ENCODE results near the gene MRTFA.
A peak's percentile ranks its signal among the peaks of the same experiment; 100 is the strongest.

MRTFA gene

DNA sequence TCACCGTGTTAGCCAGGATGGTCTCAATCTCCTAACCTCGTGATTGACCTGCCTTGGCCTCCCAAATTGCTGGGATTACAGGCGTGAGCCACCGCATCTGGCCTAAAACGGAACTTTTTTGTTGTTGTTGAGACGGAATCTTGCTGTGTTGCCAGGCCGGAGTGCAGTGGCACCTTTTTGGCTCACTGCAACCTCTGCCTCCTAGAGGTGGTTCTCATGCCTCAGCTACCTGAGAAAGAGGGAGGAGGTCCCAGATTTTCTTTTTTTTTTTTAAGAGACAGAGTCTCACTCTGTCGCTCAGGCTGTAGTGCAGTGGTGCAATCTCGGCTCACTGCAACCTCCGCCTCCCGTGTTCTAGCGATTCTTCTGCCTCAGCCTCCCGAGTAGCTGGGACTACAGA lies 34.9 kb upstream of the MRTFA start:
- H3K4me3 ChIP-seq (ENCODE audit: control insufficient read depth, low read depth, low read length) = no peak overlapping the region
- TF ChIP-seq, protein P1, sequence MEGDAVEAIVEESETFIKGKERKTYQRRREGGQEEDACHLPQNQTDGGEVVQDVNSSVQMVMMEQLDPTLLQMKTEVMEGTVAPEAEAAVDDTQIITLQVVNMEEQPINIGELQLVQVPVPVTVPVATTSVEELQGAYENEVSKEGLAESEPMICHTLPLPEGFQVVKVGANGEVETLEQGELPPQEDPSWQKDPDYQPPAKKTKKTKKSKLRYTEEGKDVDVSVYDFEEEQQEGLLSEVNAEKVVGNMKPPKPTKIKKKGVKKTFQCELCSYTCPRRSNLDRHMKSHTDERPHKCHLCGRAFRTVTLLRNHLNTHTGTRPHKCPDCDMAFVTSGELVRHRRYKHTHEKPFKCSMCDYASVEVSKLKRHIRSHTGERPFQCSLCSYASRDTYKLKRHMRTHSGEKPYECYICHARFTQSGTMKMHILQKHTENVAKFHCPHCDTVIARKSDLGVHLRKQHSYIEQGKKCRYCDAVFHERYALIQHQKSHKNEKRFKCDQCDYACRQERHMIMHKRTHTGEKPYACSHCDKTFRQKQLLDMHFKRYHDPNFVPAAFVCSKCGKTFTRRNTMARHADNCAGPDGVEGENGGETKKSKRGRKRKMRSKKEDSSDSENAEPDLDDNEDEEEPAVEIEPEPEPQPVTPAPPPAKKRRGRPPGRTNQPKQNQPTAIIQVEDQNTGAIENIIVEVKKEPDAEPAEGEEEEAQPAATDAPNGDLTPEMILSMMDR (IDR thresholded peaks at IDR 0.05; ENCODE audit: control insufficient read depth, insufficient read depth, low read depth, low read length, missing control alignments) = no peak
- no peak for DNase-seq (ENCODE audit: low read depth)

DNA sequence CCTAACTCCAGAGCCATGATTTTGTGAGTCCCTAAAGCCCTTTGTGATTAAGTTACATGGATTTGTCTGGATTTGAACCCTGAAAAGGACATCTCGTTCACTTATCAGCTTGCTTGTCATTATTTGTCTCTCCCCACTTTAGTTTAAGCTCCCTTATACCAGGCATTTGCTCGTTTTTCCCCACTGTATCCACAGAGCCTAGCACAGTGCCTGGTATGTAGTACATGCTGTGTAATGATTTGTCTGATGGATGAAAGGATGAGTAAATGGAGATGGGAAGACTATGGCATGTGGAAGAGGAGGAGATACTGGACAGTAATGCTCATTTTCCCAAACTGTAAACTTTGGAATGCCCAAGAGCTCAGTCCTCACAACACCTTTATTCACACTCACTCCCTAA lies 33.5 kb upstream of the MRTFA start:
- DNase-seq (ENCODE audit: low read depth) = no peak

DNA sequence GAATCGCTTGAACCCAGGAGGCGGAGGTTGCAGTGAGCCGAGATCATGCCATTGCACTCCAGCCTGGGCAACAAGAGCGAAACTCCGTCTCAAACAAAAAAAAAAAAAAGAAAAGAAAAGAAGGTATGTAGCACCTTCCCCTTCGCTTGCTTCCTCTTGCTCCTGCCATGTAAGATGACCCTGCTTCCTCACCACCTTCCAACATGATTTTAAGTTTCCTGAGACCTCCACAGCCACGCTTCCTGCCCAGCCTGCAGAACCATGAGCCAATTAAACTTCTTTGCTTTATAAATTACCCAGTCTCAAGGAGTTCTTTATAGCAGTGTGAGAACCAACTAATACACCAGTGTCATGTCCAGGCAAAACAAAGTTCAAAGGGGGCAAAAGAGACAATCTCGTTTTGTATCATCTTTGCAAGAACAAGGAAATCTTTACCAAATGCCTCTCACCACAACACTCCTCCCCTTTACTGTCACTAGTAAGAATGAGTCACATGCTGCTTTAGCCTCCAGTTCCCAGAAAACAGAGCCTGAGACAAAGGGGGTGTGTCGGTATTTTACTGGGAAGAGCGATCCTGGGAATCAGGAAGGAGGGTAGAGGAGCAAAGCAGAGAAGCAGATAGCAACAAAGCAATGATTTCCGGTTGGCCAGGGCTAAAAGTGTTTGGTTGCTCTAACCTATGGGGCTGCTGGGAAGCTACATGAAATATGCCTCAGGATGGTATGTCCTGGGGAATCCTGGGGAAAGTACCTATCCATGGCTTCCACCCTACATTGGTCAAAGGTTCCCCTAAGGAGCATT lies 32.3 kb upstream of the MRTFA start:
- peak; percentile 85 for DNase-seq (ENCODE audit: low read depth)
- H3K4me3 ChIP-seq (ENCODE audit: control insufficient read depth, low read depth, low read length) = no peak overlapping the region
- TF ChIP-seq, protein P1 (IDR thresholded peaks at IDR 0.05; ENCODE audit: control insufficient read depth, insufficient read depth, low read depth, low read length, missing control alignments) = no peak

More for the DNA sequence above, 33.5 kb upstream of the MRTFA start:
- no peak overlapping the region for H3K4me3 ChIP-seq (ENCODE audit: control insufficient read depth, low read depth, low read length)
- TF ChIP-seq, protein P1 (IDR thresholded peaks at IDR 0.05; ENCODE audit: control insufficient read depth, insufficient read depth, low read depth, low read length, missing control alignments) = no peak

DNA sequence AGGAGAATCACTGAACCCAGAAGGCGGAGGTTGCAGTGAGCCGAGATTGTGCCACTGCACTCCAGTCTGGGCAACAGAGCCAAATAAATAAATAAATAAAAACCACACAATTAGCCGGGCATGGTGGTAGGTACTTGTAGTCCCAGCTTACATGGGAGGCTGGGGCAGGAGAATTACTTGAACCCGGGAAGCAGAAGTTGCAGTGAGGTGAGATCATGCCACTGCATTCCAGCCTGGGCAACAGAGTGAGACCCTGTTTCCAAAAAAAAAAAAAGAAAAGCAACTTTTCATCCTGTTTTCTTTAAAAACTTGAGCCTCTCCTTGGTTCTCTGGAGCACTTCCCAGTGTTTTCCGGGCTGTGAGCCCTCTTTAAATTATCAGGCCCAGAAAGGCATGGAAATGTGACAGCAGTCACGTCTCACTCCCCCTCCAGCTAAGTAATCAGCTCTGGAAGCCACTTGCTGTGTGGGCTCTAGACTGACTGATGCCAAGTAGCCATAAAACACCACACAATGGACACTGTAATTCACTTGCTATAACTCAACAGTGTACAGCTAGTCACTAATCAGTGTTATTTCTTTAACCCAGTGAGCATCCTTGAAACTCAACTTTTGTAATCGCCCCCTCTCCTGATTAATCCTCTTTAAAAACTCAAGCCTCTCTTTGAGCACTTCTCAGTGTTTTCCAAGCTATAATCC lies 29.8 kb upstream of the MRTFA start:
- H3K4me3 ChIP-seq (ENCODE audit: control insufficient read depth, low read depth, low read length) = no peak overlapping the region
- DNase-seq (ENCODE audit: low read depth) = peak; percentile 84
- TF ChIP-seq, protein P1 (IDR thresholded peaks at IDR 0.05; ENCODE audit: control insufficient read depth, insufficient read depth, low read depth, low read length, missing control alignments) = no peak

DNA sequence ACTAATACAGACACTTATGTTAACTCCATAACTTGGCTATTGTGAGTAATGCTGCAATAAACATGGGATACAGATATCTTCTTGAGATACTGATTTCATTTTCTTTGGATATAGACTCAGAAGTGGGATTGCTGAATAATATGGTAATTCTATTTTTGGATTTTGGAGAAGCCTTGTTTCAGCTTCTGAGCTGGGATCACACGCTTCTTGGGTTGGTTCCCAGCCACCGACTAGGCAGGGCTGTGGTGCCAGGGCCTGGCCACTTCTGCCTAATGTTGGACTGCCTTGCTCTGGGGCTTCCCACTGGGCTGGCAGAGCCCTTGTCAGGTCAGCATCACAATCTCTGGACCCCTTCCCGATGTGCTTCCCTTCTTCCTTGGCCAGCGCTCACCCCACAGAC lies 28.8 kb upstream of the MRTFA start:
- no peak overlapping the region for H3K4me3 ChIP-seq (ENCODE audit: control insufficient read depth, low read depth, low read length)
- TF ChIP-seq, protein P1 (IDR thresholded peaks at IDR 0.05; ENCODE audit: control insufficient read depth, insufficient read depth, low read depth, low read length, missing control alignments) = no peak
- peak; percentile 79 for DNase-seq (ENCODE audit: low read depth)

DNA sequence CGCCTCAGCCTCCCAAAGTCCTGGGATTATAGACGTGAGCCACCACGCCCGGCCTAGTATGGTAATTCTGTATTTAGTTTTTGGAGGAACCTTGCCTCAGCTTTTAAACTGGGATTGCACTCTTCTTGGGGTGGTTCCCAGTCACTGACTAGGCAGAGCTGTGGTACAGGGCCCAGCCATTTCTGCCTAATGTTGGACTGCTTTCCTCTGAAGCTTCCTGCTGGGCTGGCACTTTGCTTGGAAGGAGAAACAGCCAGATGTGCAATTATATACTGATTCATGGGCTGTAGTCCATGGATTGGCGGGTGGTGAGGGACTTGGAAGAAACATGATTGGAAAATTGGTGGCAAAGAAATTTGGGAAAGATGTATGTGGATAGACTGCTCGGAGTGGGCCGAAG lies 25.2 kb upstream of the MRTFA start:
- TF ChIP-seq, protein P1 (IDR thresholded peaks at IDR 0.05; ENCODE audit: control insufficient read depth, insufficient read depth, low read depth, low read length, missing control alignments) = no peak
- DNase-seq (ENCODE audit: low read depth) = no peak
- H3K4me3 ChIP-seq (ENCODE audit: control insufficient read depth, low read depth, low read length) = no peak overlapping the region
